ENCODE results near the gene RXRG.

RXRG gene

GRCh38 chr1:165452336-165453130 lies 7.6 kb upstream of the RXRG start:
- DNase-seq (ENCODE audit: extremely low read depth in 1 of 2, low read depth in 1 of 2), result no peak

- DNase-seq (ENCODE audit: extremely low read depth in 1 of 2, low read depth in 1 of 2), result no peak
These were observed 6.8 kb upstream of the RXRG start for GRCh38 chr1:165451691-165452090.

GRCh38 chr1:165449131-165449530 lies 4.2 kb upstream of the RXRG start:
- DNase-seq (ENCODE audit: extremely low read depth in 1 of 2, low read depth in 1 of 2), result no peak

- no peak for DNase-seq (ENCODE audit: extremely low read depth in 1 of 2, low read depth in 1 of 2)
These were observed 462 bp upstream of the RXRG start for GRCh38 chr1:165445388-165445787.

GRCh38 chr1:165443539-165444311 lies 1.2 kb downstream of the RXRG start:
- DNase-seq (ENCODE audit: extremely low read depth in 1 of 2, low read depth in 1 of 2), result no peak

GRCh38 chr1:165442653-165443052 lies 2.3 kb downstream of the RXRG start:
- no peak for DNase-seq (ENCODE audit: extremely low read depth in 1 of 2, low read depth in 1 of 2)

- DNase-seq (ENCODE audit: extremely low read depth in 1 of 2, low read depth in 1 of 2), result no peak
These were observed 2.9 kb downstream of the RXRG start for GRCh38 chr1:165442053-165442452.

- DNase-seq (ENCODE audit: extremely low read depth in 1 of 2, low read depth in 1 of 2), result no peak
These were observed 3.6 kb downstream of the RXRG start for GRCh38 chr1:165441166-165441880.

GRCh38 chr1:165439330-165439729 lies 5.6 kb downstream of the RXRG start:
- DNase-seq (ENCODE audit: extremely low read depth in 1 of 2, low read depth in 1 of 2), result no peak

- no peak for DNase-seq (ENCODE audit: extremely low read depth in 1 of 2, low read depth in 1 of 2)
These were observed 7.9 kb downstream of the RXRG start for GRCh38 chr1:165436994-165437393.

- no peak for DNase-seq (ENCODE audit: extremely low read depth in 1 of 2, low read depth in 1 of 2)
These were observed 9.1 kb downstream of the RXRG start for GRCh38 chr1:165435801-165436200.

- DNase-seq (ENCODE audit: extremely low read depth in 1 of 2, low read depth in 1 of 2), result no peak
These were observed 10.6 kb downstream of the RXRG start for GRCh38 chr1:165434281-165434680.

- DNase-seq (ENCODE audit: extremely low read depth in 1 of 2, low read depth in 1 of 2), result no peak
These were observed 13.8 kb downstream of the RXRG start for GRCh38 chr1:165431079-165431478.

GRCh38 chr1:165426745-165427144 lies 18.2 kb downstream of the RXRG start:
- no peak for DNase-seq (ENCODE audit: extremely low read depth in 1 of 2, low read depth in 1 of 2)

GRCh38 chr1:165425621-165426020 lies 19.3 kb downstream of the RXRG start:
- DNase-seq (ENCODE audit: extremely low read depth in 1 of 2, low read depth in 1 of 2), result no peak

GRCh38 chr1:165424454-165425216 lies 20.3 kb downstream of the RXRG start:
- no peak for DNase-seq (ENCODE audit: extremely low read depth in 1 of 2, low read depth in 1 of 2)

- no peak for DNase-seq (ENCODE audit: extremely low read depth in 1 of 2, low read depth in 1 of 2)
These were observed 21.8 kb downstream of the RXRG start for GRCh38 chr1:165423136-165423535.

- no peak for DNase-seq (ENCODE audit: extremely low read depth in 1 of 2, low read depth in 1 of 2)
These were observed 24.3 kb downstream of the RXRG start for GRCh38 chr1:165420655-165421054.

GRCh38 chr1:165419839-165420238 lies 25.1 kb downstream of the RXRG start:
- DNase-seq (ENCODE audit: extremely low read depth in 1 of 2, low read depth in 1 of 2), result no peak

- no peak for DNase-seq (ENCODE audit: extremely low read depth in 1 of 2, low read depth in 1 of 2)
These were observed 26.7 kb downstream of the RXRG start for GRCh38 chr1:165418195-165418594.

GRCh38 chr1:165416876-165417275 lies 28.1 kb downstream of the RXRG start:
- no peak for DNase-seq (ENCODE audit: extremely low read depth in 1 of 2, low read depth in 1 of 2)

All from activated CD8-positive, alpha-beta memory T cell treated with anti-CD3 and anti-CD28 coated beads for 1 hour (primary cell).